Prostate gland (tissue), 2 donors: ENCODE data around the gene UHRF2. TPM values are rescaled to one million over a fixed set of nuclear protein-coding genes. Genes with fewer than 3 reads are reported as not detected.

Experiments used
- DNase-seq: peaks from one replicate; pipeline ENCODE4 v3.0.0-alpha.2; 2019; ENCODE audit warnings: low spot score
- H3K27ac ChIP-seq, 2 donors: fragments of 200-600 bp; sonication (generic); 2 replicates each; pipeline ENCODE4 v1.5.1; 2017 to 2019
- H3K27me3 ChIP-seq: fragments of 200-600 bp; sonication (generic); replicated peaks from 2 replicates; pipeline ENCODE4 v1.5.1; 2019; ENCODE audit not compliant: insufficient read depth
- H3K36me3 ChIP-seq, 2 donors: fragments of 200-600 bp; sonication (generic); 1 replicate in 1 of 2; 2 replicates in 1 of 2; pipeline versions ENCODE4 v1.5.1 to v1.8.1; 2017 to 2019
- H3K4me1 ChIP-seq: fragments of 200-600 bp; sonication (generic); replicated peaks from 2 replicates; pipeline ENCODE4 v1.5.1; 2019
- H3K4me3 ChIP-seq, 2 donors: fragments of 200-600 bp; sonication (generic); 2 replicates each; pipeline ENCODE4 v1.5.1; 2017 to 2019
- H3K9me3 ChIP-seq: fragments of 200-600 bp; sonication (generic); 2 replicates; pipeline ENCODE4 v1.5.1; 2017
- POLR2A ChIP-seq: fragments of 450-650 bp; IDR thresholded peaks from one replicate; pipeline ENCODE4 v1.6.1; 2016; ENCODE audit warnings: antibody characterized with exemption, mild to moderate bottlenecking
- POLR2AphosphoS5 ChIP-seq: sonication (generic); formaldehyde crosslinking; IDR thresholded peaks from one replicate; pipeline ENCODE4 v1.6.1; 2017; ENCODE audit warnings: antibody characterized with exemption
- WGBS: methylation state at CpG from one replicate; pipeline ENCODE4 v1.1.5; 2018; 5-methylcytosine and 5-hydroxymethylcytosine counted together
- intact Hi-C: fragments of 100-400 bp; cut with DNase I; formaldehyde crosslinking; loops from one replicate; pipeline ENCODE4 v1.14.2; 2022
- small RNA-seq, 2 donors: library from RNA; depleted of rRNA; stranded (forward); fragments of <200 nt; gene quantifications; one replicate each; pipeline ENCODE3, GENCODE V24; 2016
- total RNA-seq, 2 donors: library from RNA; depleted of rRNA; stranded (reverse); fragments of >200 nt; gene quantifications; one replicate each; pipeline ENCODE4 v1.1.0, GENCODE V29; 2016
- TF ChIP-seq, protein P1 (sequence below), 4 experiments: fragments of 200-600 bp in 2 of 4; fragments of 450-650 bp in 2 of 4; sonication (generic) in 2 of 4; IDR thresholded peaks; 1 replicate in 3 of 4; 2 replicates in 1 of 4; pipeline ENCODE4 v1.5.1; 2016 to 2019; ENCODE audit warnings: antibody characterized with exemption in 4 of 4, mild to moderate bottlenecking in 2 of 4, moderate library complexity in 2 of 4

UHRF2 gene
- total RNA-seq, 2 donors from 2014 or later = 41.9 to 52.1 TPM

DNA sequence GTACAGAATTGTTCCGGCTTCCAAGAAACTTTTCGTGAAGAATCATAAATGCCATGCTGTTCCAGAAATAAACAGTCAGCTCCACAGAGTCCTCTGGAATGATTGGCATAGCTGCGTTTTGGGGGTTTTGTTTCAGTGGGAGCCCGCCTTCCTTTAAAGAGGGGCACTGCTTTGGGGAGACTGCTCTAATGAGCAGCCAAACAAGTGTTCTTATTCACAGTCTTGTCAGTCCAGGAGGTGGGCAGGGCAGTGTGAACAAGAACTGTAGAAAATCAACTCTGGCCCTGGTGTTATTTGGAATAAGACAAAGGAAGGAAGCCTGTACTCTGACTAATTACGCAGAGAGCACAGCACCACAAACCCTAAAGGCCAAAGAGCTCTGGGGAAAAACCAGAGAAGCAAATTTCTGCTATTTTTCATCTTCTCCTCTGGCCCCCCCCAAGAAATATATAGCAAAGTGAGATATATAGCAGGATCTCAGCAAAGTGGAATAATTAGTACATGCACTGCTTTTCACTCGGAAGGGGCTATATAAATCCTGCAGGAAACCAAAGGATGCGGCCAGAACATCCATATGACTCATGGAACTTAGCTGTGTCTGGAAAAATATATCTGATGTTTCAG is 139.6 kb downstream of the UHRF2 start:
- 57% methylated on average over 7 of the region's 7 CpGs for WGBS
- H3K9me3 ChIP-seq = no peaks in the 10 kb centered on the region
- no peak for DNase-seq
- no peak for TF ChIP-seq POLR2AphosphoS5
- TF ChIP-seq, protein P1, sequence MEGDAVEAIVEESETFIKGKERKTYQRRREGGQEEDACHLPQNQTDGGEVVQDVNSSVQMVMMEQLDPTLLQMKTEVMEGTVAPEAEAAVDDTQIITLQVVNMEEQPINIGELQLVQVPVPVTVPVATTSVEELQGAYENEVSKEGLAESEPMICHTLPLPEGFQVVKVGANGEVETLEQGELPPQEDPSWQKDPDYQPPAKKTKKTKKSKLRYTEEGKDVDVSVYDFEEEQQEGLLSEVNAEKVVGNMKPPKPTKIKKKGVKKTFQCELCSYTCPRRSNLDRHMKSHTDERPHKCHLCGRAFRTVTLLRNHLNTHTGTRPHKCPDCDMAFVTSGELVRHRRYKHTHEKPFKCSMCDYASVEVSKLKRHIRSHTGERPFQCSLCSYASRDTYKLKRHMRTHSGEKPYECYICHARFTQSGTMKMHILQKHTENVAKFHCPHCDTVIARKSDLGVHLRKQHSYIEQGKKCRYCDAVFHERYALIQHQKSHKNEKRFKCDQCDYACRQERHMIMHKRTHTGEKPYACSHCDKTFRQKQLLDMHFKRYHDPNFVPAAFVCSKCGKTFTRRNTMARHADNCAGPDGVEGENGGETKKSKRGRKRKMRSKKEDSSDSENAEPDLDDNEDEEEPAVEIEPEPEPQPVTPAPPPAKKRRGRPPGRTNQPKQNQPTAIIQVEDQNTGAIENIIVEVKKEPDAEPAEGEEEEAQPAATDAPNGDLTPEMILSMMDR (IDR thresholded peaks at IDR 0.05) = no peak
- TF ChIP-seq POLR2A = no peak
- intact Hi-C loops = loop anchor here (10.0 kb wide), 1 partner anchor 62 kb away; no protein-coding TSS in a partner anchor
- H3K36me3 ChIP-seq = no peaks in the 10 kb centered on the region
- no peaks in the 10 kb centered on the region for H3K4me1 ChIP-seq
- H3K27ac ChIP-seq = no peak overlapping the region
- H3K4me3 ChIP-seq = no peak overlapping the region
- H3K27me3 ChIP-seq = no peaks in the 10 kb centered on the region

DNA sequence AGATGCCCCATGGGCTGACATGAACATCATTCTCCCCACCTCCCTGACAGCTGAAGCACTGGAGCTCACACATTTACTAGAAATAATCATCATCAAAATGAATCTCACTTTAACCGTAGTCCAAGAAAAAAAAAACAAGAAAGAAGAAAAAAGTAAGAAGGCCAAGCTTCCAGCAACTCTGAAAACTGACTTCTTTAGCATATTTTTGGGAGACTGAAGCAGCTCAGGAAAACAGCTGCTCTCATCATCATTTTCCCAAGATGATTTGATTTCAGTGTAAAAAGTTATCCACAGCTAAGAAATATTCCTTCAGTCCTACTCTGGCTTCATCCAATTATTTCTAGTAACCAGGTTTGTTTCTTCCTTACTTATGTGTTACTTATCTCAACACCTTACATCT is 140.9 kb downstream of the UHRF2 start:
- Histone ChIP-seq H3K4me3 (no peak overlapping the region), H3K9me3 (no peaks in the 10 kb centered on the region), H3K27me3 (no peaks in the 10 kb centered on the region), H3K36me3 (no peaks in the 10 kb centered on the region), H3K4me1 (no peaks in the 10 kb centered on the region), H3K27ac (no peak overlapping the region)
- TF ChIP-seq POLR2AphosphoS5 (no peak), POLR2A (no peak)
- TF ChIP-seq, protein P1 (IDR thresholded peaks at IDR 0.05) = no peak
- DNase-seq = no peak
- 90% methylated on average over 1 of the region's 1 CpG for WGBS
- intact Hi-C loops = loop anchor here (10.0 kb wide), 1 partner anchor 61 kb away; no protein-coding TSS in a partner anchor

Small RNA genes within 50 kb of the gene (small RNA-seq; reads per million reads assigned to genes)
- 0 reads per million in 2 donors for gene RN7SL25P

Other genes with a start within 250 kb of the UHRF2 start
- 10 to 100 TPM; 11.6 to 13.8 TPM for gene IL33, start 197.4 kb upstream of the UHRF2 start, total RNA-seq
- gene TPD52L3, start 84.8 kb upstream of the UHRF2 start, total RNA-seq = 1 to 10 TPM in 1 of 2 donors, not detected in 1; 8.4 TPM
- gene GLDC, start 232.5 kb downstream of the UHRF2 start, total RNA-seq = 1 to 10 TPM; 2.7 to 4.0 TPM